GM10248 (cell line): ENCODE measurements around the gene CACNA1B.

Experiments used
- CTCF ChIA-PET: fragments of 300-600 bp; sonication (Branson Sonifier 250); formaldehyde crosslinking; extraction: SDS; loops from one replicate; lab custom pipeline; 2021; ENCODE audit warnings: antibody characterized with exemption; lab: Yijun Ruan, JAX
- POLR2A ChIA-PET: fragments of 350-650 bp; sonication (Branson Sonifier 250); formaldehyde crosslinking; extraction: SDS; loops from one replicate; lab custom pipeline; 2020; ENCODE audit warnings: antibody characterized with exemption; lab: Yijun Ruan, JAX
- DNase-seq: peaks from one replicate; pipeline ENCODE4 v3.0.0; 2012; ENCODE audit errors: extremely low spot score
- CTCF ChIP-seq: IDR thresholded peaks from 2 replicates; pipeline ENCODE4 v1.5.1; 2012; ENCODE audit warnings: mild to moderate bottlenecking, low read depth; ENCODE audit errors: extremely low read depth, missing control alignments, control extremely low read depth

Gene CACNA1B

GRCh38 chr9:137955224-137955570, 77.6 kb downstream of the CACNA1B start:
- peak; percentile 10 for DNase-seq
- no peak for TF ChIP-seq CTCF
- ChIA-PET CTCF (interaction anchor here (1.2 kb wide), 2 partner anchors 9 to 24 kb away, joined by 3 read pairs; no protein-coding TSS in a partner anchor), POLR2A (no interaction called here)

- TF ChIP-seq CTCF, result no peak
- POLR2A ChIA-PET, result no interaction called here
- CTCF ChIA-PET, result interaction anchor here (1.2 kb wide), 2 partner anchors 9 to 24 kb away, joined by 3 read pairs; no protein-coding TSS in a partner anchor
- DNase-seq, result no peak
These were observed 78.0 kb downstream of the CACNA1B start for GRCh38 chr9:137955586-137955985.

- no peak for TF ChIP-seq CTCF
- ChIA-PET POLR2A (no interaction called here), CTCF (interaction anchor here (1.2 kb wide), 1 partner anchor 23 kb away, joined by 3 read pairs; no protein-coding TSS in a partner anchor)
- peak; percentile 8 for DNase-seq
These were observed 78.5 kb downstream of the CACNA1B start for GRCh38 chr9:137956039-137956438.

DNA sequence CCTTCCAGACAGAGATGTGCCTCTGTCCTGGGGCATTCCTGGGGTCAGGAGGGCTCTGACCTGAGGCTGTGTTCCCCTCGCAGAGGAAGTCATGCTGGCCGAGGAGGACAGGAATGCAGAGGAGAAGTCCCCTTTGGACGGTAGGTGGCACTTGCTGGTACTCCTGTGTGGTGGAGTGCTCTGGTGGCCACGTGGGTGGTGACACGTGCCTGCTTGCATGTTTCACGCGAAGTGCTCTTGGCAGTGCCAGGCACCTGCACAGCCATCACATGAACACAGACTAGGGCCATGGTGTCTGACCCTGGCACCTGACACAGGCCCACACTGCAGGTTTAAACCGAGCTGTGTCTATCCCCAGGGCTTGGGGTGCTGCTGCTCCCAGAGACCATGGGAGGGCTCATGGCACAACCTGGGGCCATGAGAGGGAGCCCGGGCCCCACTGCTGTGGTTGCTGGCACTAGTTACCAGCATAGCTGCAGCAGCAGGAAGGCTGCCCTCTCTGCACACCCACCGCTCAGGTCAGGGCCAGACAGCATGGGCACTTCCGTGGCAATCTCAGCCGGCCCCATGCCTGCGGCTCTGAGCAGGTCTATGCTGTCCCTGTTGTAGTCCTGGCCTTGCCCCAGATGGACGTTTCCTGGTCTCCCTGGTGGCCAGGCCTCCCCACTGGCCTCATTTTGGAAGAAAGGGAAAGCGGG, 79.3 kb downstream of the CACNA1B start:
- TF ChIP-seq CTCF, result no peak
- DNase-seq, result peak; percentile 18
- POLR2A ChIA-PET, result no interaction called here

GRCh38 chr9:137959641-137960411, 82.2 kb downstream of the CACNA1B start:
- POLR2A ChIA-PET, result no interaction called here
- no peak for DNase-seq
- CTCF ChIA-PET, result no interaction called here
- no peak for TF ChIP-seq CTCF

More for the DNA sequence above, 79.3 kb downstream of the CACNA1B start:
- CTCF ChIA-PET, result interaction anchor here (1.2 kb wide), 1 partner anchor 23 kb away, joined by 3 read pairs; no protein-coding TSS in a partner anchor

GRCh38 chr9:137960496-137960895, 82.9 kb downstream of the CACNA1B start:
- CTCF ChIA-PET, result no interaction called here
- POLR2A ChIA-PET, result no interaction called here
- no peak for DNase-seq
- TF ChIP-seq CTCF, result no peak
